HG02588 (cell line): Measurements from ENCODE around the gene BRK1.
"Not testable (repeated sequence)": the region's sequence is repeated elsewhere in the genome, so short reads cannot be mapped to it uniquely, and the experiment has no call there.

Experiments used
- ATAC-seq: cut with Tn5 transposase; IDR thresholded peaks from one replicate; pipeline ENCODE4 v1.9.1; 2021; ENCODE audit warnings: mild to moderate bottlenecking, moderate library complexity; ENCODE audit not compliant: unreplicated experiment

BRK1 gene

DNA sequence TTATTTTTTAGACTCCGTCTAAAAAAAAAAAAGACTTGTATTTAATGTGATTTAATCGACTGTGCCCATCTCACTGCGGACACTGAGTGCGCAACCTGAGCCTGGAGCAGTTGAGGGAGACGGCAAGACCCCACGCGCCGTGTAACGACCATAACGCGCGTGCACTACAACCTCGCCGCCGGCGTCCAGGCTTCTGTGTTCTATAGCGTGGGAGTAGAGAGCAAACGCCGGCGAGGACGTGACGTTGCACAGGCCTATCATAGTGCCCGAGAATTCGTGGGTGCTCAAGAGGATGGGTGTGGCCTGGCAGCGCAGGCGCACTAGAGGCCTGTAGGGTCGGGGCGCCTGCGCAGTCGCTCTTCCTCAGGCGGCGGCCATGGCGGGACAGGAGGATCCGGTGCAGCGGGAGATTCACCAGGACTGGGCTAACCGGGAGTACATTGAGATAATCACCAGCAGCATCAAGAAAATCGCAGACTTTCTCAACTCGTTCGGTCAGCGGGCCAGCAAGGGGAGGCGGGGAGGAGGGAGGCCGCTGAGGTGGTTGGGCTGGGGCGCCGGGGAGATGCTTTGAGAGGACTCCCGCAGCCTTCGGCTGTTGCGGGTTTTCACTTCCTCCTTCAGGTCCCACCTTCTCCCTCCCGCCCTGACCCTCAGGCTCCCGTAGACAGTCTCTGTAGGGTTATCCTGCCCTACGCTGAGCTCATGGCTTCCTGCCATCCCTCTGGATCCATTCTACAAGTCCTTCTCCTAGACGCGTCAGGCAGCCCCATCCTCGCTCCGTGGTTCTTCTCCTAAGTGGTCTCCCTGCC, at the start of gene BRK1:
Gene BRK1 (plus strand): TSS at position 350 of the 812 bp plus-strand sequence. CDS start 27 bp downstream, at position 377.
- peak; percentile 94 for ATAC-seq

DNA sequence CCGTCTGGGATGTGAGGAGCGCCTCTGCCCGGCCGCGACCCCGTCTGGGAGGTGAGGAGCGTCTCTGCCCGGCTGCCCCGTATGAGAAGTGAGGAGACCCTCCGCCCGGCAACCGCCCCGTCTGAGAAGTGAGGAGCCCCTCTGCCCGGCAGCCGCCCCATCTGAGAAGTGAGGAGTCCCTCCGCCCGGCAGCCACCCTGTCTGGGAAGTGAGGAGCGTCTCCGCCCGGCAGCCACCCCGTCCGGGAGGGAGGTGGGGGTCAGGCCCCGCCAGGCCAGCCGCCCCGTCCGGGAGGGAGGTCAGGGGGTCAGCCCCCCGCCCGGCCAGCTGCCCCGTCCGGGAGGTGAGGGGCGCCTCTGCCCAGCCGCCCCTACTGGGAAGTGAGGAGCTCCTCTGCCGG, 45.4 kb upstream of the BRK1 start:
- not testable (repeated sequence) for ATAC-seq

DNA sequence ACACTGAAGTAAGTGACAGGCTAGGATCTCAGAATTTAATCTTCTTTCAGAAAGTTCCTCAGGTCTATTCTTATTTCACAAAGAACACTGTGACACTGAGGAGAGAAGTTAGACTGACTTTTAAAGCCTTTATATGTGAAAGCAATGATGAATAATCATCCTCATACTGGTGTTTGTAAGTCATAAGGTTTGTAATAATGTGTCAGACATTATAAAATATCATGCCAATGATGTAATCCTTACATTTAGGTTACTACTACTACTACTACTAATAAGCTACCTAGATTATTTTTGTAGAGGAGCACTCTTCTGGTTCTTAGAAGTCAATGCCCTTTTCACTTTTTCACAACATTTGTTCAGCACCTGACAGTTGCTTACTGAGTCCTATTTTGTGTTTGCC, 40.8 kb upstream of the BRK1 start:
- no peak for ATAC-seq

DNA sequence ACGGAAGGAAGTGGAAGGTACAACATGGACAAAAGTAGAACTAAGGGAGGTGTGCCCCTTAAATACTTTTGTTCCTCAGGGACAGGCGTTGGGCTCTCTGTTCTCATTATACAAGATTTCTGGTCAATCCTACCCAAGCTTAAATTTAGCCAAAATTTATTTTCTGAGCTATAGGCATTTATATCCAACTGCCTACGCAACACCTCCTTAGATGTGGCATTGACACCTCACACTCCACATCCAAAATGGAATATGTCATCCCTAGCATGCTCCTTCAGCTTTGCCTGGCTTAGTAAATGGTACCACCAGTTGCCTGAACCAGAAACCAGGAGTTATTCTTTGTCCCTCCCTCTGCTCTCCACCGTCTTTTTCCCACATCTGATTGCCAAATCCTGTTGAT, 33.6 kb upstream of the BRK1 start:
- ATAC-seq, result no peak

DNA sequence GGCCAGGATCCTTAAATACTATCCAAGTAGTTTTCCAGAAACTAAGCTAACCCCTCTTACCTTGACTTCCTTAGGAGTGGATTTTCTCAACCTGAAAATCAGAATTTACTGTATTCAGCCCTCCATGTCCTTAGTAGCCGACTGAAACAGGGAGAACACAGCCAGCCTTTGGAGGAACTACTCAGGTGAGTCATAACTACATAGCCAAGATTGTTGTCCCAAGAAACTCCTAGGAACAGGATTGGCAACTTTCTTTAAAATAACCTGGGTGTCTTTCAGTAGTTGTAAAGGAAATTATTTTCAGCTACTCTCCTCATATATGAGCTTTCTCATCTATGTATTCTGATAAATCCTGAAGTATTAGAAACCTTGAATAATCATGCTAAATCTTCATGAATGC, 29.7 kb upstream of the BRK1 start:
- ATAC-seq, result no peak

DNA sequence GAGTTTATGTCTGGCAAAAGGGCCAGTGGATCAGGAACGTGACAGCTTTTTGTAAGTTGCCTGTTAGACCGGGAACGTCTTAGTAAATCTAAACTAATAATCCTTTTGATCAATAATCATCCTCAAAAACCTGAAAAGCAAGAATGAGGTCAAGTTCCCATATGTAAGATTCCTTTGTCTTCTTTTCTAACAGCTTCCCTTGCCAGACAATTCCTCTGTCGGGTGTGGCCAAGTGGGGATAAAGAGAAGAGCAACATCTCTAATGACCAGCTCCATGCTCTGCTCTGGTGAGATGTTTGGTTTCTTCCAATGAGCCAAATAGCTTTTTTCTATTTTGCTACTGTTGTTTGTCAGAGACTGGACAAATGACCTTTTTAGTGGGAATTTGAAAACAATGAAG, 27.2 kb upstream of the BRK1 start:
- ATAC-seq, result no peak

DNA sequence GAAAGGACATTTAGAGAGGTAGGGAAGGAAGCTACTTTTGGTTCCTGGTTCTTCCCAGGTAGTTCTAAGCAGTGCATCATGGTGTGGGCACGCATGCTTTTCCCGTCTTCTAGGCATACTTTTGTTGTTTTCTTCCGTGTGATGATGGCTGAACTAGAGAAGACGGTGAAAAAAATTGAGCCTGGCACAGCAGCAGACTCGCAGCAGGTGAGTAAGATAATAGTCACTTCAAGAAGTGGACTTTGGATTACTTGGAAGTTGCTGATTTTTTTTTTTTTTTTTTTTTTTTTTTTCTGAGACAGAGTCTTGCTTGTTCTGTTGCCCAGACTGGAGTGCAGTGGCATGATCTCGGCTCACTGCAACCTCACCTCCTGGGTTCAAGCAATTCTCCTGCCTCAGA, 25.3 kb upstream of the BRK1 start:
- ATAC-seq, result no peak

DNA sequence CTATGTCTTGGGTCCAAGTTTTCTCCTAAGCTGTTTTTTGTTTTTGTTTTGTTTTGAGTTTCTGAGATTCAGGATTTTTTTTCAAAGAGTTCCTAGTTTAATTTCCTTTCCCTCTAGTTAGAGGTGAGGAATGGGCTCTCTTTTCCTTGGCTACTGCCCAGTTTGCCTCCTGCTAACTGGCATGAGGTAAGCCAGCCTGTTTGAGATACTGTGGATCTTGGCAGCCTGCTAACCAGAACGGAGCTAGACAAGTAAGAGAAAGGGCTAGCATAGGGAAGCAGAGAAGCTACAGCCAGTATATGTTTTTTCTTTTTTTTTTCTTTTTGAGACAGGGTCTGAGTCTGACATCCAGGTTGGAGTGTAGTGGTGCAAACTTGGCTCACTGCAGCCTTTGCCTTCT, 24.7 kb upstream of the BRK1 start:
- not testable (repeated sequence) for ATAC-seq

DNA sequence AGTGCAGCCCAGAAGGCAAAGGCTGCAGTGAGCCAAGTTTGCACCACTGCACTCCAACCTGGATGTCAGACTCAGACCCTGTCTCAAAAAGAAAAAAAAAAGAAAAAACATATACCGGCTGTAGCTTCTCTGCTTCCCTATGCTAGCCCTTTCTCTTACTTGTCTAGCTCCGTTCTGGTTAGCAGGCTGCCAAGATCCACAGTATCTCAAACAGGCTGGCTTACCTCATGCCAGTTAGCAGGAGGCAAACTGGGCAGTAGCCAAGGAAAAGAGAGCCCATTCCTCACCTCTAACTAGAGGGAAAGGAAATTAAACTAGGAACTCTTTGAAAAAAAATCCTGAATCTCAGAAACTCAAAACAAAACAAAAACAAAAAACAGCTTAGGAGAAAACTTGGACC, 24.1 kb upstream of the BRK1 start:
- ATAC-seq, result not testable (repeated sequence)

DNA sequence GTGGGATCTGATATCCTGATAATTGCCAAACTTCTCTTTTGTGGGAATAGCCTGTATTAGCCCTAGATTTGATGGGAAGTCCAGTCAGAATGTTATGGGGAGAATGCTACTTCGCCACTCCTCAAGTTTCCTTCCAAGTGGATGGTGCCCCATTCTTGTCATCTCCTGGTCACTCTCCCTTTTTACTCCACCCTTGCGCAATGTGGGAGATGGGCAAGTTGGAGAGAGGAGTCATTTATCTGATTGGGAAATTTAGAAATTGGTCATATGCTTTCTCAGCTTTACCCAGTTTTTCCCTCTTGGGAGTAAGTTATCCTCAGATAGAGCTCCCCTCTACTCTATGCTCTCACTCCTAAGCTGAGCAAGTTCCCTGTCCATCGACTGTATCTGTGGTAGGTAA, 21.8 kb upstream of the BRK1 start:
- ATAC-seq, result no peak

DNA sequence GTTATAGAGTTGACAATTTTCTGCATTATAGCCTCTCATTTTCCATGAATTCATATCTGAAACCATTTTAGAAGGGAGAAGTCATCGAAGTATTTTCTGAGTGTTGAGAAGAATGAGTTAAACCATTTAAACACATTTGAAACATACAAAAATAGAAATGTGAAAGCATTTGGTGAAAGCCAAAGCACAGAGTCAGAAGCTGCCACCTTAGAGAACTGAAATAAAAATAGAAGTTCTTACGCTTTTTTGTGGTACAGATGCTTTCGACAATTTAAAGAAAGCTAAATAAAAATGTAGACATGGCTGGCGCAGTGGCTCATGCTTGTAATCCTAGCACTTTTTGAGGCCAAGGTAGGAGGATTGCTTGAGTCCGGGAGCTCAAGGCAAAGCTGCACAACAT, 16.4 kb upstream of the BRK1 start:
- no peak for ATAC-seq

DNA sequence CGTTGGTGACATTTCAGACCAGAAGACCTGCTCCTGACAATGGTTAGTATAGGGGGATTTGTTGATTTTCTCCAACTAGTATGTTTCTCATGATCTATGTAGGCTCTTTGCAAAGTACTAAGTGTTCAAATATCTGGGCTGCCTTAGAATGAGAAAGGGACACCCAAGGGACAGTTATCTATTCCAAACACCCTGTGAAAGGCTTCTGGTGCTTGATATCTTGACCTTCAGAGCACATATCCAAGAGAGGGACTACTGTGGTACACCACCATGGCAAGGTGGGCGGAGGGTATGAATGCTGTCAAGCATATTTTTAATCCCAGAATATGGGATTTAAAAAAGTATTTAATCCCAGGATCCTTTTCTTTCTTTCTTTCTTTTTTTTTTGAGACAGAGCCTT, 8.6 kb upstream of the BRK1 start:
- no peak for ATAC-seq

DNA sequence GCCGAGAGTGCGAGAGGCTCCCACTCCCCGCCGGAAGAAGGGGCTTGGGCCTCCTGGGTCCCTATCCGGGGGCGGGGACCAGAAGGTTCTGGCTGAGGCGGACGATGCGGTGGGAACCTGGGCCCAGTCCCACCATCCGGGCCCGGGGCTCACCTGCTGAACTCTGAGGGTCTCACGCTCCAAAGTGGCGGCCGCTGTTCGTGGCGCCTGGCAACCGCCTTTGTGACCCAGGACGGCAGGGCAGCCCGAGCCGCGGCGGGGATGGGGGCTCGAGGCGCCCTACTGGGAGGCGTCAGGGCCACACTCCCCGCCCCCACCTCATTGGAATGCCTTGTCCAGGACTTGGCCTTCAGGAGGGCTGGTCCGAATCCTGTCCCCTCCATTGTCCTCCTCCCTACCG, 7.4 kb upstream of the BRK1 start, which contains the start of gene FANCD2OS:
Gene FANCD2OS (minus strand): TSS at position 165 of the 400 bp plus-strand sequence. CDS start 3,481 bp downstream, outside the sequence.
- no peak for ATAC-seq

DNA sequence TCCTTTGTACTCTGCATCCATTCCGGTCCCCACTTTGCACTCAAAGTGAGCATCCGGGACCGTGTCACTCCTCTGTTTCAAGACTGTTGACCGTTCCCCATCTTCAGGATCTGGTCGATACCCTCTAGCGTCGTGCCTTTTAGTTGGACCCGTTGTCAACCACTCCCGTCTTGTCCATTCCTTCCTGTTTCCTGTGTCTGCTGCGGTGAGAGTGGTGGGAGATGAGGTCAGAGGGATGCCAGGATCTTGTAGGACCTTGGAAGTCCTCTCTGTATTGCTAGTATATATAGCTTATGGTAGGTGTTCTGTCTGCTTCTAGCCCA, 624 bp downstream of the BRK1 start:
- peak; percentile 3 for ATAC-seq

DNA sequence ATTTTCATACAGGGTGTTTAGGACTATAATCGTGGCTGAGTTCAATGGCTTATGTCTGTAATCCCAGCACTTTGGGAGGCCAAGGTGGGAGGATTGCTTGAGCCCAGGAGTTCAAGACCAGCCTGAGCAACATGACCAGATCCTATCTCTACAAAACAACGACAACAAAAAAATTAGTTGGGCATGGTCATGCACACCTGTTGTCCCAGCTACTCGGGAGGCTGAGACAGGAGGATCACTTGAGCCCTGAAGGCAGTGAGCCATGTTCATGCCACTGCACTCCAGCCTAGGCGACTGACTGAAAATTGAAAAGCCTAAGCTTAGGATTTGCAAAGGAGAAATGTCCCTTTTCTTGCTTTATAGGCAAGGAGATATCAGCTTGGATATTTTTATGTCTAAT, 1.5 kb downstream of the BRK1 start:
- no peak for ATAC-seq

DNA sequence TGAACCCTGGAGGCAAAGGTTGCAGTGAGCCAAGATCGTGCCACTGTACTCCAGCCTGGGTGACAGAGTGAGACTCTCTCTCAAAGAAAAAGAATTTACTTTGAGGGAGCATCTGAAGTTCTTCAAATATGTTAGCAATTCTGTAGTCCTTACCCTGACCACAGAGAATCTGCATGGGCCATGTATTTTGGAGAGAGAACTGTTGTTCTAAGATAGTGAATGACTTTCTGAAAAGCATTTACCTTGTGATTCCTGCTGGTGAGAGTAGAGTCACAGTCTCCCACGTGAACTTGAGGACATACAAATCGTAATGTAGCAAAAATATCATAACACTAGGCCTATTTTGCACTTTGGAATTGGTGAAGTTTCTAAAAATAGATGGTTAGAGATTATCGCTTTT, 3.9 kb downstream of the BRK1 start:
- ATAC-seq, result no peak

DNA sequence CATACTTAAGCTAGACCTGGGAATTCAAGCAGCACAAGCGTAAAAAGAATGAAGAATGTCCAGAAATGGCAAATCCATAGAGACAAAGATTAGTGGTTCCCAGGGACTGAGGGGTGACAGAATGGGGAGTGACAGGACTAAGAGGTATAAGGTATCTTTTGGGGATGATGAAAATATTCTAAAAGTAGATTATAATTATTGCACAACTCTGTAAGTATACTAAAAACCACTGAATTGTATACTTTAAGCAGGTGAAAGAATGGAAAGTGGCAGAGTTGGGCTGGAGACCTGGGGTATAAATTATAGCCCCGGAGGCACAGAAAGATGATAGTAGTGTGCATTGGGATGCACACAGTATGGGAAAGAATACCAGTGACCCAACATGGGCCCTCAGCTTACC, 5.6 kb downstream of the BRK1 start:
- ATAC-seq, result no peak

DNA sequence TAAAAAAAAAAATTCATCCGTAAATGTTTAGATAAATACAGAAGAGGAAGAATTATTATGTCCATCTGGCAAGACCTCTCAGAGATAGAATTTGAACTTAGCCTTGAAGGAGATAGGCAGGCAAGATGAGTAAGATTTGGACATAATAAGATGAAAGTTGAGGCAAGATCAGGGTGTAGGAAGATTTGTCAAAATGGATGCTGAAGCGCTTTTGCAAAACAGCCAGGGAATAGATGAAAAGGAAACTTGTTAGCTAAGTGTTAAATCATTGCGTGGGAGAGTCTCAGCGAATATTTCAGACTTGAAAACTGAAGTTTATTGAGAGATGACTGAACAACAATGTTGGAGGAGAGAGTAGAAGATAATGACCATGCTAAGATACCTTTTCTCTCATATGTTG, 7.2 kb downstream of the BRK1 start:
- no peak for ATAC-seq

DNA sequence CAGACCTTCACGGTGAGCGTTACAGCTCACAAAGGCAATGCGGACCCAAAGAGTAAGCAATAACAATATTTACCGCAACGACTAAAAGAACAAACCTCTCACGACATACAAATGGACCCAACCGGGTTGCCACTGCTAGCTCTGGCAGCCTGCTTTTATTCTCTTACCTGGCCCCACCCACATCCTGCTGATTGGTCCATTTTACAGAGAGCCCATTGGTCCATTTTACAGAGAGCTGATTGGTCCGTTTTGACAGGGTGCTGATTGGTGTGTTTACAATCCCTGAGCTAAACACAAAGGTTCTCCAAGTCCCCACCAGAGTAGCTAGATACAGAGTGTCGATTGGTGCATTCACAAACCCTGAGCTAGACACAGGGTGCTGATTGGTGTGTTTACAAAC, 20.4 kb downstream of the BRK1 start:
- ATAC-seq, result not testable (repeated sequence)

DNA sequence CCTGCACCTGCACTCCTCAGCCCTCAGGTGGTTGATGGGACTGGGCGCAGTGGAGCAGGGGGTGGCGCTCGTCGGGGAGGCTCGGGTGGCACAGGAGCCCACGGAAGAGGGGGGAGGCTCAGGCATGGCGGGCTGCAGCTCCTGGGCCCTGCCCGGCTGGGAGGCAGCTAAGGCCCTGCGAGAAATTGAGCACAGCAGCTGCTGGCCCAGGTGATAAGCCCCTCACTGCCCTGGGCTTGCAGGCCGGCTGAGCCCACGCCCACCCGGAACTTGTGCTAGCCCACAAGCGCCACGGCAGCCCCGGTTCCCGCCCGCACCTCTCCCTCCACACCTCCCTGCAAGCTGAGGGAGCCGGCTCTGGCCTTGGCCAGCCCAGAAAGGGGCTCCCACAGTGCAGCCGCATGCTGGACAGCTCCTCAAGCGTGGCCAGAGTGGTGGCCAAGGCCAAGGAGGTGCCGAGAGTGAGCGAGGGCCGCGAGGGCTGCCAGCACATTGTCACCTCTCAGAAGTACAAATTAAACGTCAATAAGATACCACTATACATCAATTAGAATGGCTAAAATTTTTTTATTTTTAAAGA, 21.0 kb downstream of the BRK1 start:
- no peak for ATAC-seq

DNA sequence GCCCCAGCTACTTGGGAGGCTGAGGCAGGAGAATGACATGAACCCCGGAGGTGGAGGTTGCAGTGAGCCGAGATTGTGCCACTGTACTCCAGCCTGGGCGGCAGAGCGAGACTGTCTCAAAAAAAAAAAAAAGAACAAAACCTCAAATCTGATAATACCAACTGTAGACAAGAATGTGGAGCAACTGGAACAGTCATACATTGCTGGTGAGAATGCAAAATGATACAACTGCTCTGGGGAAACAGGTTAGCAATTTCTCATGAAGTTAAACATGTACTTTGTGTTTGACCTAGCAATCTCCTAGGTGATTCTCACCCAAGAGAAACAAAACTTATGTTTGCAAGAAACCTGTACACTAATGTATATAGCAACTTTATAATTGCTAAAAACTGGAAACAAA, 21.7 kb downstream of the BRK1 start:
- ATAC-seq, result no peak

DNA sequence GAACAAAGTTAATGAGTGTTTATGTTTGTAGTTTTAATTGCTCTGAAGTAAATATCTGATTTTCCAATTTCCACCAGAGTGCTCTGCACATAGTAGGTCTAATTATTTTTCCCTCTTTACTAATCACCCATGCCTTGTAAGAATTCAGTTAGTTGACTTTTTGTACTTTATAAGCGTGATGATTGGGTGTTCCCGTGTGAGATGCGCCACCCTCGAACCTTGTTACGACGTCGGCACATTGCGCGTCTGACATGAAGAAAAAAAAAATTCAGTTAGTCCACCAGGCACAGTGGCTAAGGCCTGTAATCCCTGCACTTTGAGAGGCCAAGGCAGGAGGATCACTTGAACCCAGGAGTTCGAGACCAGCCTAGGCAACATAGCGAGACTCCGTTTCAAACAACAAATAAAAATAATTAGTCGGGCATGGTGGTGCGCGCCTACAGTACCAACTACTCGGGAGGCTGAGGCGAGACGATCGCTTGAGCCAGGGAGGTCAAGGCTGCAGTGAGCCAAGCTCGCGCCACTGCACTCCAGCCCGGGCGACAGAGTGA, 25.6 kb downstream of the BRK1 start:
- no peak for ATAC-seq
